ENCODE measurements around the gene PDZD4. TPM values are rescaled to one million over a fixed set of nuclear protein-coding genes. Genes with fewer than 3 reads are reported as not detected.

PDZD4 gene
- total RNA-seq, 1 donor, result 0.09 TPM

- H3K4me3 ChIP-seq (ENCODE audit: low read depth, low read length), result peak overlapping the region; percentile 9
- DNase-seq (ENCODE audit: low read depth), result no peak
- TF ChIP-seq CTCF (IDR thresholded peaks at IDR 0.05; ENCODE audit: insufficient read depth, low read length), result no peak
These were observed 38.0 kb downstream of the PDZD4 start for GRCh38 chrX:153792368-153792767.

- no peak overlapping the region for H3K4me3 ChIP-seq (ENCODE audit: low read depth, low read length)
- peak; percentile 3 for DNase-seq (ENCODE audit: low read depth)
- no peak for TF ChIP-seq CTCF (IDR thresholded peaks at IDR 0.05; ENCODE audit: insufficient read depth, low read length)
These were observed 39.1 kb downstream of the PDZD4 start for GRCh38 chrX:153791104-153791852.

- TF ChIP-seq CTCF (IDR thresholded peaks at IDR 0.05; ENCODE audit: insufficient read depth, low read length), result no peak
- H3K4me3 ChIP-seq (ENCODE audit: low read depth, low read length), result no peak overlapping the region
- no peak for DNase-seq (ENCODE audit: low read depth)
These were observed 40.7 kb downstream of the PDZD4 start for GRCh38 chrX:153789654-153790053.

GRCh38 chrX:153786669-153787068 is 43.7 kb downstream of the PDZD4 start:
- TF ChIP-seq CTCF (IDR thresholded peaks at IDR 0.05; ENCODE audit: insufficient read depth, low read length), result no peak
- no peak overlapping the region for H3K4me3 ChIP-seq (ENCODE audit: low read depth, low read length)
- no peak for DNase-seq (ENCODE audit: low read depth)

GRCh38 chrX:153784325-153784967 is 45.9 kb downstream of the PDZD4 start:
- H3K4me3 ChIP-seq (ENCODE audit: low read depth, low read length), result no peak overlapping the region
- DNase-seq (ENCODE audit: low read depth), result no peak
- TF ChIP-seq CTCF (IDR thresholded peaks at IDR 0.05; ENCODE audit: insufficient read depth, low read length), result no peak

GRCh38 chrX:153783378-153784013 is 46.8 kb downstream of the PDZD4 start:
- TF ChIP-seq CTCF (IDR thresholded peaks at IDR 0.05; ENCODE audit: insufficient read depth, low read length), result no peak
- DNase-seq (ENCODE audit: low read depth), result no peak
- no peak overlapping the region for H3K4me3 ChIP-seq (ENCODE audit: low read depth, low read length)

Data from fibroblast of the aortic adventitia (primary cell).